Motor neuron (in vitro differentiated cells): ENCODE results near the gene KLK11. TPM values are rescaled to one million over a fixed set of nuclear protein-coding genes. Genes with fewer than 3 reads are reported as not detected.

Source experiments
- ATAC-seq, 8 experiments: fragments of 200-7000 bp; cut with Tn5 transposase; replicated peaks in 6 of 8; 2 replicates each; pipeline ENCODE4 v1.8.0; 2021; ENCODE audit warnings: mild to moderate bottlenecking in 8 of 8, moderate library complexity in 8 of 8
- H3K27ac ChIP-seq, 2 donors: fragments of 250-450 bp; sonication (Bioruptor Pico); 2 replicates each; pipeline ENCODE4 v1.9.0; 2021; ENCODE audit warnings: antibody characterized with exemption in 2 of 2, mild to moderate bottlenecking in 2 of 2, moderate library complexity in 1 of 2
- H3K4me1 ChIP-seq, 2 donors: fragments of 250-450 bp; sonication (Bioruptor Pico); replicated peaks in 1 of 2; 2 replicates each; pipeline ENCODE4 v1.6.1; 2021; ENCODE audit warnings: antibody characterized with exemption in 2 of 2, mild to moderate bottlenecking in 2 of 2, moderate library complexity in 1 of 2
- H3K4me3 ChIP-seq, 5 donors: fragments of 250-450 bp; sonication (Bioruptor Pico); 2 replicates each; pipeline ENCODE4 v1.9.0; 2021; ENCODE audit warnings: antibody characterized with exemption in 5 of 5, mild to moderate bottlenecking in 5 of 5, moderate library complexity in 4 of 5
- WGBS, 10 experiments: fragments of 450-650 bp; shearing (Covaris generic); methylation state at CpG; one replicate each; pipeline ENCODE4 v1.0.0; 2022; 5-methylcytosine and 5-hydroxymethylcytosine counted together
- in situ Hi-C, 9 experiments: fragments of 400-800 bp; cut with MboI; loops; one replicate each; pipeline ENCODE4 v1.15.0; 2021; ENCODE audit warnings: low sequenced_read_pairs in 9 of 9, low pct_unique_long_range_greater_than_20kb in 2 of 9; ENCODE audit not compliant: unreplicated experiment in 9 of 9
- total RNA-seq, 8 experiments: library from RNA; unstranded; fragments of 300-600 nt; gene quantifications; 2 replicates each; pipeline versions ENCODE4 v1.2.3 to v1.2.4, GENCODE V29; 2022

Gene KLK11
- total RNA-seq, 8 experiments from 2014 or later = 0.25 to 1.5 (median 0.46) TPM; not detected in 3

DNA sequence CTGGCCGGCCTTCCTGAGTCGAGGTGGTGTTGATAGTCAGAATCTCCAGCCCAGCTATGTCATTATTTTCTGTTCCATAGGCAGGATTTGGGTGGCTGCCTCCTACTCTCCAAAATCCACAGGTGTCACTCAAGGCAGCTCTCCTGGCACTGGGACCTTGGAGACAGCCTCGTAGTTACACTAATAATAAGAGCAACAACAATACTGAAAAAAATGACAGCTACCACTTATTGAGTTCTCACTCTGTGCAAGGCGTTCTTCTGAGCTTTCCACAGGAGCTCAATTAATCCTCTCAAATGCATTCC lies 20.6 kb upstream of the KLK11 start:
- ATAC-seq = no peak
- no peak overlapping the region for H3K27ac ChIP-seq
- WGBS, 10 experiments = 0 to 70% (median 5%) methylated on average over 1 to 4 of the region's 4 CpGs
- in situ Hi-C loops = no loop called here
- no peak overlapping the region for H3K4me3 ChIP-seq
- H3K4me1 ChIP-seq = no peaks in the 10 kb centered on the region

DNA sequence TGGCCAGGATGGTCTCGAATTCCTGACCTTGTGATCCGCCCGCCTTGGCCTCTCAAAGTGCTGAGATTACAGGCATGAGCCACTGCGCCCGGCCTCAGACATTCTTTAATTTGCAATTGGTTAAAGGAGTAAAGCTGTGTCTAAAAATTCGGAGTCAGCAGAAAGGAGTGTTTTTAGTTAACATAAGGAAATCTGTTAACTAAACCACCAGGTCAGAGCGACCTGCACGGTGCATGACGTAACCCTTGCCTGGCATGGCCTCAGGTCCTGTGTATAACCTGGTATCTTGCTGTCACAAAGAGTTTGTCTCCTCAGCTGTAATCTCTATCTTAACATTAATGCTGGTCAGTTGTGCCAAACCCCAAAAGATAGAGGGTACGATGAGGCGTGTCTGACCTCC lies 17.9 kb upstream of the KLK11 start:
- in situ Hi-C loops = no loop called here
- 6 to 94% (median 76%) methylated on average over 1 to 7 of the region's 11 CpGs; no CpG with 5 or more reads in 2 of the 10 experiments for WGBS, 10 experiments
- no peak overlapping the region for H3K27ac ChIP-seq
- no peak for ATAC-seq
- no peak overlapping the region for H3K4me3 ChIP-seq
- H3K4me1 ChIP-seq = no peaks in the 10 kb centered on the region

DNA sequence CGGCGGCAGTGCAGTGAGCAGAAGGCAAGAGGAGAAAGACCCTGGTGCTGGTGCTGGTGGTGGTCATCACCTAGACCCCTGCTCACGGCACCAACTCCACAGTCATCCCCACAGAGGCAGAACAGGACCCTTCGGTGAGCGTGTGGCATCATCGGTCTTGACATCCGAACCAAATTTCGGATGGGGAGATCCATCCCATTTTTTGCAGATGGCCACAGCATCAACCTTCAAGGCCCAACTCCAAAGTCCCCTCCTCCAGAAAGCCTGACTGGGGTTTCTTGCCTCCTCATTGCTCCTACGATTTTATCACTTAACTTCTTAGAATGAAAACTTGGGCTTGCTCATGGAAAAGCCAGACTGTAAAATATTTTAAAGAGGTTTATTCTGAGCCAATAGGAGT lies 17.1 kb upstream of the KLK11 start:
- in situ Hi-C loops = no loop called here

DNA sequence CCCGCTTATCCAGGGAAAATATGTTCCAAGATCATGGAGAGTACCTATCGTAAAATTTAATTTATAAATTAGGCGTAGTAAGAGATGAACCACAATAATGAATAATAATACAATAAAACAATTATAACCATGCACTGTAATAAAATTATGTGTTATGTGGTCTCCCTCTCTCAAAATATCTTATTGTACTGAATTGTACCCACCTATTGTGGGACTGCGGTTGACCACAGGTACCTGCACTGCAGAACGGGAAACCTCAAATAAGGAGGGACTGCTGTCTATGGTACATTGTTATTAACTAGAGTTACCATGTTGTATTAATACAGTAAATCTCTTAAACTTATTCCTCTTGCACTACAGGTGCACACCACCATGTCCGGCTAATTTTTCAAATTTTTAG lies 13.7 kb upstream of the KLK11 start:
- ATAC-seq = no peak

More for the DNA sequence above, 17.1 kb upstream of the KLK11 start:
- no peak for ATAC-seq
- H3K4me1 ChIP-seq = no peaks in the 10 kb centered on the region
- WGBS, 10 experiments = 13 to 74% (median 68%) methylated on average over 2 to 7 of the region's 9 CpGs; no CpG with 5 or more reads in 2 of the 10 experiments
- no peak overlapping the region for H3K27ac ChIP-seq
- H3K4me3 ChIP-seq = no peak overlapping the region

DNA sequence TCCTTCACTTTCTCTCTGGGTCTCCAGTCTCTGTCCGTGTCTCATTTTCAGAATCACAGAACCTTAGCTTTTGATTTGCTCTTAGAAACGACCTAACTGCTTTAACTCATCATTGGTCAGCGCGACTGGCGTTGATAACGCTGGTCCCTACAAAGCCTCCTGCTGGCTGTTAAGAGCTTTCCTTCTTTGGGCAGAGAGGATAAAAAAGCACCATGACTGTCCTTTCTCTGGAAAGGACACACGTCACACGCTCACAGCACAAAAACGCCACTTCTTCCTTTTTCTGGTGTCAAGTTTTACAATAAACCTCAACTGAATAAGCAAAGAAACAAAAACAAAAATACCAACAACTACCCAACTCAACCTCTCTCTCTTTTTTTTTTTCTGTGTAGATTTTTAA lies 10.1 kb upstream of the KLK11 start:
- Histone ChIP-seq H3K4me1 (no peaks in the 10 kb centered on the region), H3K4me3 (no peak overlapping the region), H3K27ac (no peak overlapping the region)
- WGBS, 10 experiments = 6 to 71% (median 45%) methylated on average over 2 to 9 of the region's 9 CpGs
- in situ Hi-C loops = no loop called here
- peak in 1 of 8 experiments; percentile 35 for ATAC-seq

More for the DNA sequence above, 13.7 kb upstream of the KLK11 start:
- WGBS, 10 experiments = 55 to 90% (median 83%) methylated on average over 2 to 6 of the region's 6 CpGs; no CpG with 5 or more reads in 1 of the 10 experiments
- no peaks in the 10 kb centered on the region for H3K4me1 ChIP-seq
- in situ Hi-C loops = no loop called here
- no peak overlapping the region for H3K27ac ChIP-seq
- H3K4me3 ChIP-seq = no peak overlapping the region

DNA sequence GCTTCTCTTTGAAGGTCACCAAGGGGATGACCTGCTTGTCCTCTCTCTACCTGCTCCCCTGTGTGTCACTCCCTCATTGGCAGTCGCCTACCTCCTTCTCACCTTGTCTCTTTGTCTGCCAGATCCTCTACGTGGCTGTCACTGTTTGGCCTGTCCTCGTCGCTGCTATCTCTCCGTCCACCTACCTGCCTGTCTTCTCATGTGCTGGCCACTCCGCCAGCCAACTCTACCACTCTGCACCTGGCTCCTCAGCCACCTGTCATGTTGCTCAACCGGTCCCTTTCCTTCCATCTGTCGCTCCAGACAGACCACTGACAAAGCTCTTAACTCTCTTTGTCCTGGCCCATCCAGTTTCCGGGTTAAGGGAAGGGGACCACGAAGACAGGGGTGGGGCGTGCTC lies 8.3 kb upstream of the KLK11 start, which contains the start of gene KLK12:
KLK12 (minus strand) TSS at position 299 of the 400 bp plus-strand sequence. CDS start 381 bp downstream, outside the sequence.
- Histone ChIP-seq H3K27ac (no peak within 1 kb of the TSS), H3K4me3 (no peak within 1 kb of the TSS), H3K4me1 (no peaks in the 10 kb centered on the region)
- in situ Hi-C loops = no loop called here
- no peak for ATAC-seq
- 1 to 77% (median 47%) methylated on average over 1 to 10 of the region's 11 CpGs; no CpG with 5 or more reads in 2 of the 10 experiments for WGBS, 10 experiments

DNA sequence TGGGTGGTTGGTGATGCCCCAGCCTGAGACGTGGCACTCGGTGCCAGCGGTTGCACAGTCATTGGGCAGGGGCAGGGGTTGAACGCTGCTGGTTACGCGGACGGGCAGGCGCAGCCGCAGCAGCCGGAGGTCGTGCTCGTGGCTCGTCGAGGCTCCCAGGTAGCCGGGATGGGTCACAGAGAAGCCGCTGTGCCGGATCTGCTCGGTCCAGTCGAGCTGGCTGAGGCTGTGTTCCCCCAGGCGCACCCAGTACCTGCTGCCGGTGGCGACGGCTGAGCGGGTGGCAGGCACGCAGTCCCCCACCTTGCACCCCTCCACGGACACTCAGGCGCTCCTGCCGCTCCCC lies 5.4 kb upstream of the KLK11 start:
- 60 to 93% (median 61%) methylated on average over 1 to 6 of the region's 28 CpGs; no CpG with 5 or more reads in 6 of the 10 experiments for WGBS, 10 experiments
- Histone ChIP-seq H3K4me3 (no peak overlapping the region), H3K27ac (no peak overlapping the region), H3K4me1 (no peaks in the 10 kb centered on the region)
- ATAC-seq = no peak
- in situ Hi-C loops = no loop called here

DNA sequence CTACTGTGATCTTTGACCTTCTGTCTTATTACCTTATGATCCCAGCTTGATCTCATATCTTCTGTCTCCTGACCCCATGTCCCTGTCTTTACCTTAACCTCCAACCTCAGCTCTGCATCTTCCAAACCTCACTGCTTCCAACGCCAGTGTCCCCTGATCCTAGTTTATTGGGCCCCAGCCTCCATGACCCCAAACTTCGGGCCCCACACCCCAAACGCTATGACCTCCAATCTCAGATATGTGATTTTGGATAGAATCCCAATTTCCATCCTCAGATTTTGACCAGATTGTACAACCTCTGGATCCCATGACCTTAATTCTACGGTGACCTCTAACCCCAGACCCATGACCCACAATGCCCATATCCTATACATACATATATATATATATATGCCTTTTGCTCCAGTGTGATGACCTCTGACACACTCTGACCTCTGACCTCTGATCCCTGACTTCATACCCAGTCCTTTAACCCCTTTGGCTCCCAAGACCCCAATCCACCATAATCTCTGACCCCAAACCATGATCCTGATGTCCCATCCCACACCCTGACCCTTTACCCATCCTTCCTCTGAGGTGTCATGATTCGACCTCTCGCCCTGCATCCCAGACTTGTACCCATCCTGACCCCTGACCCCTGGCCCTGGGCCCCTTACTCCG lies 4.9 kb upstream of the KLK11 start:
- H3K4me3 ChIP-seq = no peak overlapping the region
- H3K27ac ChIP-seq = no peak overlapping the region
- 39 to 100% (median 65%) methylated on average over 1 to 4 of the region's 7 CpGs; no CpG with 5 or more reads in 4 of the 10 experiments for WGBS, 10 experiments
- no peak for ATAC-seq
- in situ Hi-C loops = no loop called here
- H3K4me1 ChIP-seq = no peaks in the 10 kb centered on the region

DNA sequence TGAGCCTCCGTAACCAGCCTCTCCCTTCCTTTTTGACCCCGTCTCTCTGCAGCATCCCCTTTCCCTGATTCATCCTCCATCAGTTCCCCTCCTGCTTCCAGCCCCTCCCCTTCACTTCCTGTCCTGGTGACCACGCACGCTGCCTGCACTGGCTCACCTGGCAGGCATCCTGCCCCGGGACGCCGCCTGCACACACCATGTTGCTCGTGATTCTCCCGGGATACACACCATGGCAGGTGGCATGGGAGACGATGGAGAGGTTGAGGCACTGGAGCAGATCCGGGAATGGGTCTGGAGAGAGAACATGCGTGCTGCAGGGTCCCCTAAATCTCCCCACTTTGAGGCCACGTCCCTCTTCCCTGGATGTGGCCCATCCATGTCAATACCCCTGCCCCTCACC lies 4.2 kb upstream of the KLK11 start:
- Histone ChIP-seq H3K27ac (no peak overlapping the region), H3K4me1 (no peaks in the 10 kb centered on the region), H3K4me3 (no peak overlapping the region)
- 38 to 87% (median 77%) methylated on average over 3 to 6 of the region's 13 CpGs; no CpG with 5 or more reads in 5 of the 10 experiments for WGBS, 10 experiments
- in situ Hi-C loops = no loop called here
- ATAC-seq = no peak

DNA sequence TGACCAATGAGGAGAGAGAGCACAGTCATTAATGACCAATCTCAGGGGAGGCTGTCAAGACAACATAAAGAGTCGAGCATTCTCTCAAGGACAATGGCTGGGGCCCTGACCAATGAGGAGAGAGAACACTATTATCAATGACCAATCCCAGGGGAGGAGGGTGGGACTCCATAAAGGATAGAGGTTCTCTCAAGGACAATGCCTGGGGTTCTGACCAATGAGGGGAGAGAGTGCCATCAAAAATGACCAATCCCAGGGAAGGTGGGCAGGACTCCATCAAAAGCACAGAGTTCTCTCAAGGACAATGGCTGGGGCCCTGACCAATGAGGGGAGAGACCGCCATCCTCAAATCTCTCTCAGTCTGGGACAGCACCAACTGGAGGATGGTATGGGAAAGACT lies 3.3 kb upstream of the KLK11 start:
- H3K27ac ChIP-seq = no peak overlapping the region
- no peaks in the 10 kb centered on the region for H3K4me1 ChIP-seq
- peak in 1 of 8 experiments; percentile 62 for ATAC-seq
- no peak overlapping the region for H3K4me3 ChIP-seq
- in situ Hi-C loops = loop anchor here in 1 of 9 experiments (10.0 kb wide), 1 partner anchor 65 kb away; no protein-coding TSS in a partner anchor
- 20 to 100% (median 60%) methylated on average over 1 to 2 of the region's 2 CpGs; no CpG with 5 or more reads in 3 of the 10 experiments for WGBS, 10 experiments

DNA sequence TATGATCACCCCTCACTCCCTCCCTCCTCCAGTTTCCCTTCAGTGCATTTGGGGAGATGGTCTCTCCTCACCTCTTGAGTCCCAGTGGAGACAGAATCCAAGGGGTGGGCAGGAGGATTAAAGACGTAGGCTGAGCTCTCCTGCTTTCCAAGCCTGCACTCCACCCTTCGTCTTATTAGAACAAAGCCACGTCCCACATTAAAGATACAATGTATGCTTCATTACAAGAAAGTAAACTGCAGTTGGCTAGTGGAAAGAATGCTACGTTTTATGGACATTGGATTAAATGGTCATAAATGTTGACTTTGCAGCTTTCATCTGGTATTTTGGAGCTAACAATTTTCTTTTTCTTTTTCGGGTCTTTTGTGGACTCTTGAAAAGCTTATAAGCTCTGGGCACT lies 1.5 kb upstream of the KLK11 start:
- in situ Hi-C loops = loop anchor here in 1 of 9 experiments (10.0 kb wide), 1 partner anchor 67 kb away; no protein-coding TSS in a partner anchor
- H3K4me3 ChIP-seq = no peak overlapping the region
- no peaks in the 10 kb centered on the region for H3K4me1 ChIP-seq
- H3K27ac ChIP-seq = no peak overlapping the region
- ATAC-seq = no peak
- WGBS, 10 experiments = 0 to 73% (median 44%) methylated on average over 1 to 5 of the region's 5 CpGs; no CpG with 5 or more reads in 3 of the 10 experiments

DNA sequence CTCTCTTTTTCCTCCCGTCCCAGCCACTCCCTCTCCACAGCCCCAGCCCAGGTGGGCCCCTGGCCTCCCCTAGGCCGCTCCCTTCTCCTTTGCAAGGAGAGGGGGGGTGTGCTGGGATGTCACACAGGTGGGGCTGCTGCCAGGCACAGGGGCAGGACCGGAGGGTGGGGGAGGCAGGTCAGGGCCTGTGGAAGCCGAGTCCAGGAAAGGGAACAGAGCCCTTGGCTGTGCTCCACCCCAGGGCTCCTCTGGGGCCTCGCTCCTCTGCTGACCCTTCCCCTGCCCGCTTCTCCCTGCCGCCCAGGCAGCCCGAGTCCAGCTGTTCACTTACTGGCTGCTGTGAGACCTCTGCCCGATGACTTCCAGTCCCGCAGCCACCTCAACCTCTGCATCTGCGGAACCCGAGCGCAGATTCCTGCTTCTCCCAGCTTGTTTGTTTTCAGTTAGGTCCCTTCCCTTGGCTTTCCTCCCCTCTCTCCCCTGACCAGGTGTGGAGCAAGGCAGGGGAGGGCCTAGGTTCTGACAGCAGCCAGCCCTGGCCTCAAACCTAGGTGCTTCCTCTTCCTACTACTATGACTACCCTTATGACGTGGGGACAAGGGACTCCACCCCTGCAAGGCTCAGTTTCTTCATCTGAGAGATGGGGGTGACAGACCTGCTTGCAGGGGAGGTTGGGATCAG lies 850 bp upstream of the KLK11 start:
- WGBS, 10 experiments = 0 to 71% (median 33%) methylated on average over 1 to 7 of the region's 14 CpGs; no CpG with 5 or more reads in 3 of the 10 experiments
- Histone ChIP-seq H3K27ac (no peak overlapping the region), H3K4me3 (no peak overlapping the region), H3K4me1 (no peaks in the 10 kb centered on the region)
- in situ Hi-C loops = loop anchor here in 1 of 9 experiments (10.0 kb wide), 1 partner anchor 68 kb away; no protein-coding TSS in a partner anchor
- no peak for ATAC-seq

DNA sequence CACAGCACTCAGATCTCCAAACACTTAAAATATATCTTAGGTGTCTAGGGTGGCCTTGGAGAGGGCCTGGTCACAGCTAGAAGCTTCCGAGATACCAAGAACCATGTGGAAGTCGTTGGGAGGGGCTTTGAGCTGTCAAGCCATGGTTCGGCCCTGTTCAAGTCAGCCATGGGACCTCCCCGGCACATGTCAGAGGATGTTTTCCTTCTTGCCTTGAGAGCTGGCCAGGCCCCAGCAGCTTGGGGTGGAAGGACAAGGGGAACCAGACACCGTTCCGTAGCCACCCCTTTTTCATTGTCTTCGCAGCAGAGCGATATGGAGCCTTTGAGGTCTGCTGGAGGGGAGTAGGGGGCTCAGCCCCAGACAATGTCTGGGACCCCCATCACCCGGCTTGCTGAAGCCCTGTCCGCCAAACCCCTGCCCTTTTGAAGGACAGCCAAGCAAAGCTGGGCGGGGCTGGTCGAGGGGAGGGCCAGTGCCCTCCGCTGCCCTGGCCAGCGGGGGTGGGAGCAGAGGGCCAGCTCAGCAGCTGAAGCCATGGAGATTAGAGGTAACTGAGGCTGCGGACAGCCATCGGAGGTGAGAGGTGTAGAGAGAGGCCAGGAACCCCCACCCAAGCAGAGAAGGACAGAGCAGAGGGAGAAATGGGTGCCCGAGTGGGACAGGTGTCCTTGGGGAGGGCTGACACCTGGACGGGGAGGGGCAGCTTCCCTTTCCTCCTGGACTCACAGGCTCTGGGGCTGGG lies 435 bp downstream of the KLK11 start:
- in situ Hi-C loops = loop anchor here in 1 of 9 experiments (10.0 kb wide), 1 partner anchor 69 kb away; no protein-coding TSS in a partner anchor
- Histone ChIP-seq H3K4me1 (no peaks in the 10 kb centered on the region), H3K4me3 (no peak overlapping the region), H3K27ac (no peak overlapping the region)
- ATAC-seq = peak in 1 of 8 experiments; percentile 33
- 13 to 62% (median 20%) methylated on average over 1 to 3 of the region's 18 CpGs; no CpG with 5 or more reads in 7 of the 10 experiments for WGBS, 10 experiments
